HG02642 (cell line): ENCODE data around the gene FAM53B.

Experiments
- ATAC-seq: cut with Tn5 transposase; IDR thresholded peaks from one replicate; pipeline ENCODE4 v1.9.1; 2021; ENCODE audit warnings: mild to moderate bottlenecking; ENCODE audit not compliant: unreplicated experiment, poor library complexity

FAM53B gene

GRCh38 chr10:124699471-124700292 is 44.5 kb downstream of the FAM53B start:
- no peak for ATAC-seq

GRCh38 chr10:124698545-124699469 is 45.4 kb downstream of the FAM53B start:
- no peak for ATAC-seq

GRCh38 chr10:124697837-124698544 is 46.2 kb downstream of the FAM53B start:
- no peak for ATAC-seq

GRCh38 chr10:124697443-124697836 is 46.7 kb downstream of the FAM53B start:
- no peak for ATAC-seq

- peak; percentile 67 for ATAC-seq
Measured at GRCh38 chr10:124696446-124697392, 47.5 kb downstream of the FAM53B start.

GRCh38 chr10:124695259-124695658 is 48.9 kb downstream of the FAM53B start:
- no peak for ATAC-seq

GRCh38 chr10:124694481-124695220 is 49.5 kb downstream of the FAM53B start:
- no peak for ATAC-seq

- peak; percentile 30 for ATAC-seq
Measured at GRCh38 chr10:124693801-124694416, 50.3 kb downstream of the FAM53B start.

- no peak for ATAC-seq
Measured at GRCh38 chr10:124693396-124693795, 50.8 kb downstream of the FAM53B start.

GRCh38 chr10:124692100-124692446 is 52.1 kb downstream of the FAM53B start:
- no peak for ATAC-seq

GRCh38 chr10:124691421-124692099 is 52.6 kb downstream of the FAM53B start:
- ATAC-seq: no peak

GRCh38 chr10:124691002-124691401 is 53.2 kb downstream of the FAM53B start:
- no peak for ATAC-seq

- no peak for ATAC-seq
Measured at GRCh38 chr10:124689911-124690498, 54.2 kb downstream of the FAM53B start.

- peak; percentile 91 for ATAC-seq
Measured at GRCh38 chr10:124688889-124689670, 55.1 kb downstream of the FAM53B start.

GRCh38 chr10:124688386-124688785 is 55.8 kb downstream of the FAM53B start:
- ATAC-seq: no peak

- no peak for ATAC-seq
Measured at GRCh38 chr10:124686707-124687376, 57.3 kb downstream of the FAM53B start.
